RCC 7860 (cell line): ENCODE data around the gene PODXL2.

Source experiments
- DNase-seq: peaks from one replicate; pipeline ENCODE4 v3.0.0-alpha.2; 2015; ENCODE audit warnings: low spot score
- FAIRE-seq: peaks from 2 replicates; lab custom pipeline; 2012; peaks lifted over from hg19 to GRCh38; lab: Jason Lieb, UNC

Gene PODXL2

DNA sequence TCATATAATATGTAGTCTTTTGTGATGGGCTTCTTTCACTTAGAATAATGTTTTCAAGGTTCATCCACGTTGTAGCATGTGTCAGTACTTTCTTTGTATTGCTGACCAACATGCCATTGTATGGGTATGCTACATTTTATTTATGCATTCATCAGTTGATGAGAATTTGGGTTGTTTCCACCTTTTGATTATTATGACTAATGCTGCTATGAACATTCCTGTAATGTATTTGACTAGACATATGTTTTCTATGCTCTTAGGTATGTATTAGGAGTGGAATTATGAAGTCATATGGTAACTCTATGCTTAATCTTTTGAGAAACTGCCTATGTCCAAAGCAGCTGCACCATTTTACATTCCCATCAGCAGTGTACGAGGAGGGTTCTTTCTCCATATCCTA is 3.2 kb upstream of the PODXL2 start:
- FAIRE-seq, result no peak
- no peak for DNase-seq

- DNase-seq, result no peak
These were observed 578 bp upstream of the PODXL2 start for GRCh38 chr3:127628426-127628787.

DNA sequence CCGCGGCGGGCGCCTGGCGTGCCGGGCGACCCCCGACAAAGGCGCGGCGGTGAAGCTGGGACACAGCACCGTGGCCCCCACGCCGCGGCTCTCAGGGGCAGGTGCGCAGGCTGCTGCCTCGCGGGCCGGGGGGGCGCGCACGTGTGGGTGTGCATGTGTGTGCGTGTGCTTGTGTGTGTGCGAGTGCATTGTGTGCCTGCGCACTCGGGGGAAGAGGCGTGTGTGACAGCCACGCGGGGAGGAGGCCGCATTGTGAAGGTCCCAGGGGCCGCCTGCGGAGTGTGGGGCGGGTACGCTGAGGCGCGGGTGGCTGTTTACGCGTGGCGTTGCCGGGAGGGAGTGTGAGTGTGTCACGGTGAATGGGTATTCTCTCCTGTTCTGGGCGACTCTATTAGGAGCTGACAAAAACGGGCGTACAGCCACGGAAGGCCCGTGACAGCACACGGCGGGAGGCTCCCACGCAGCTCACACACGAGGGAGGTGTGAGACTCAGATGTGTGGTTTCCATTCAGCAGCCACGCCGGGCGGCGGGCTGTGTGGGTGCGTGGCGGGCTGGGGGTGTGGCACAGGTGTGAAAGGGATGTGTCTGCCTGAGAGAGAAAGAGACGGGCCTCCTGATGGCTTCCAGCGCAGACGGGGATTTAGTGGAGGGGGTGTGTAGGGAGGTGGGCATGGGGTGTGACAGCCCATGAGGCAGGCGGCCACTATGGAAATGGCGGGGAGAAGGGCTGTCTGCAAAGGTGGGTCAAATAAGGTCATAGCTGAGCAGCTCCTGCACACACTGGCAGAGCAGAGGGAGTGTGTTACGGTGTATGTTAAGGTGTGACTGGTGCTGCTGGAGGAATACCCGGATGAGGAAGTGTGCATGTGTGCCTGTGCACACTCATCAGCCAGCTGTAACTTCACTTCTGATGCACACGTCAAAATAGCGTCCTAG is 750 bp downstream of the PODXL2 start:
- no peak for FAIRE-seq

More at GRCh38 chr3:127628426-127628787, 578 bp upstream of the PODXL2 start:
- no peak for FAIRE-seq

GRCh38 chr3:127630811-127631714 is 2.1 kb downstream of the PODXL2 start:
- DNase-seq (no peak), FAIRE-seq (no peak)

More for the DNA sequence above, 750 bp downstream of the PODXL2 start:
- DNase-seq, result no peak

DNA sequence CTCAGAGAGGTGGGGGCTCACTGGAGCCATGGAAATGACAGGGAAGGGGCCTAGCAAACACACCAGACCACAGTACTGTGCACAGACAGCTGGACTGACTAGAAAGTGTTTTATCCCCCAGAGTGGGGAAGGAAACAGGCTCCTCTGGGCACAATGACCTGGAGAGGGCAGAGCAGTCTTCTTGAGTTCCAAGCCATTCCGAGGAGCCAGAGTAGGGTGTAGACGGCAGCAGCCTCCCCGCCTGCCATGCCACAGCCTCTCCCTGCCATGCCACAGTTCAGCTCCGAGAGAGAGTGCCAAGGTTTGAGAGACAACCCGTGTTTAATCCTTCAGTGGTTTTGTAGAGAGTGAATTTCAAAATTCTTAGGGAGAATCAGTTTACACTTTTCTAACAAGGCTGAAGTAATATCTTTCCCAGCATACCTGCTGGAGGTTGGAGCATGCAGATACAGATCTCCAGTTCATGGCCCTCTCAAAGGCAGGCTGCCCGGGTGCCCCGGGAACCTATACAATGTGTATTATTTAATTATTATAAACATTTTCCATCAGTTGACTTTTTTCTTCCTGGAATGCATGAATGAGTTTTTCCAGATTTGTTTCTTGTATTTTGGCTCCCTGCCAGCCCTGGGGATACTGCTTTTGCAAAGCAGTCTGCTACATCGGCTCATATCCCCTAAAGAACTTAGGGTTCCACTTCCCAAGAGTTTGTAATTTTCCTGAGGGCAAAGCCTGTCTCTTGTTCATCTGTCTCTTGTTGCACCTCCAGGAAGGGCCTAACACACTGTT is 3.2 kb downstream of the PODXL2 start:
- DNase-seq, result no peak
- FAIRE-seq, result no peak

- no peak for FAIRE-seq
These were observed 5.7 kb downstream of the PODXL2 start for GRCh38 chr3:127634653-127635052.

GRCh38 chr3:127637546-127637945 is 8.6 kb downstream of the PODXL2 start:
- DNase-seq (peak; percentile 69), FAIRE-seq (peak; percentile 21)

More at GRCh38 chr3:127634653-127635052, 5.7 kb downstream of the PODXL2 start:
- no peak for DNase-seq

GRCh38 chr3:127637971-127638370 is 9.0 kb downstream of the PODXL2 start:
- no peak for DNase-seq

DNA sequence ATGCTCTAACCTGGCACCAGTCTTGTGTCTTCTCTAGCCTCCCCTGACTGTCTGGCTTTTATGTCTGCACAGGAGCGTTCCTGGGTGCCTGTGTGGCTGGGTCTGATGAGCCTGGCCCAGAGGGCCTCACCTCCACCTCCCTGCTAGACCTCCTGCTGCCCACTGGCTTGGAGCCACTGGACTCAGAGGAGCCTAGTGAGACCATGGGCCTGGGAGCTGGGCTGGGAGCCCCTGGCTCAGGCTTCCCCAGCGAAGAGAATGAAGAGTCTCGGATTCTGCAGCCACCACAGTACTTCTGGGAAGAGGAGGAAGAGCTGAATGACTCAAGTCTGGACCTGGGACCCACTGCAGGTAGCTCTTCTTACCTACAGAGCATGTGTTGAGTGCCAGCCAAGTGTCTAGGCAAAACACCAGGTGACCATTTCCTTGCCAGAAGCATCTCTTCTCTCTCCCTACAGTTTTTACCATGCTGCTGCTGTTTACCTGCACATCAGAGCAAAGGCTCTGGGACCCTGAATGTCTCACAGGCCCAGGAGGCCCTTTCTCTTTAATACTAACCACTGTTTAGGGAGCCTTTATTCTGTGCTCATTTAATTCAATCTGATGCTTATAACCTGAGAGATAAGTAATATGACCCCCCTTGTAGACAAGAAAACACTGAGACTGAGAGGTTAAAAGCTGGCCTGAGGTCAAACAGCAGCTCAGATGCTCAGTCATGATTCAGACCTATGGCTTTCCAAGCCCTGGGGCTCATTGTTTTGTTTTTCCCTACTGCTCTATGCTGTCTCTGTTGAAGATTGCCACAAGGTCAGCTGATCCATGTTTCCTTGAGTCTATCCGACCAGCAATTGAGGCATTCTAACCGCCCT is 10.4 kb downstream of the PODXL2 start:
- FAIRE-seq (no peak), DNase-seq (no peak)

More at GRCh38 chr3:127637971-127638370, 9.0 kb downstream of the PODXL2 start:
- FAIRE-seq, result no peak

- DNase-seq, result no peak
- FAIRE-seq, result no peak
These were observed 11.0 kb downstream of the PODXL2 start for GRCh38 chr3:127640042-127640355.

DNA sequence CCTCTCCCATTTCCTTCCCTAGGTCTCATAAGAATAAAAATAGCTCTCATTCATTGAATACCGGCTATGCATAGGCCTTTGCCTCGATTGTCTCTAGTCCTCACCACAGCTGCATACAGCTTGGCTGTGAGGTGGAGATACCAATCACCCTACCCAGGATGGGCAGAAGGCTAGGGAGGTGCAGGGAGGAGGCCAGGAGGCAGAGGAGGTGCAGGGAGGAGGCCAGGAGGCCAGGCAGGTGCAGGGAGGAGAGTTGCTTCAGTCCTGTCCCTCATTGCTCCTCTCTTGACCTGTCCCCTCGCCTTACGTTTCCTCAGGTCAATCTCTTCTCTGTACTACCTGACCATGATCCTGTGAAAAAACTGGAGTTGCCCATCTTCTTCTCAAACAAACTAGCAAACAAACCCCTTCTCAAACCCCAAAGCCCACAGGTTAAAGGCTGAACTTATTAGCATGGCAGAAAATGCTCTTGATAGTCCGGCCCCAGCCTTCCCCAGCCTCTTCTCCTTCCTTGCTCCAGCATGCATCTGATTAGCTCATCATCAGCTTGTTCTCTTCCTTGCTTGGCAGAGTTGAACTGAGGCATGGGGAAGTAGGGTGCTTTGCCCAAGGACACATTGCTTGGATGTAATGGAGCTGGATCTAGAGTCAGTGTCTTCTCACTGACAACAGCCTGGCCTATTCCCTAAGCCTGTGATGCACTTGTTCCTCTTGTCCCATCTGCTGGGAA is 15.8 kb downstream of the PODXL2 start:
- no peak for FAIRE-seq
- DNase-seq, result no peak

GRCh38 chr3:127645371-127646015 is 16.5 kb downstream of the PODXL2 start:
- FAIRE-seq (no peak), DNase-seq (no peak)

DNA sequence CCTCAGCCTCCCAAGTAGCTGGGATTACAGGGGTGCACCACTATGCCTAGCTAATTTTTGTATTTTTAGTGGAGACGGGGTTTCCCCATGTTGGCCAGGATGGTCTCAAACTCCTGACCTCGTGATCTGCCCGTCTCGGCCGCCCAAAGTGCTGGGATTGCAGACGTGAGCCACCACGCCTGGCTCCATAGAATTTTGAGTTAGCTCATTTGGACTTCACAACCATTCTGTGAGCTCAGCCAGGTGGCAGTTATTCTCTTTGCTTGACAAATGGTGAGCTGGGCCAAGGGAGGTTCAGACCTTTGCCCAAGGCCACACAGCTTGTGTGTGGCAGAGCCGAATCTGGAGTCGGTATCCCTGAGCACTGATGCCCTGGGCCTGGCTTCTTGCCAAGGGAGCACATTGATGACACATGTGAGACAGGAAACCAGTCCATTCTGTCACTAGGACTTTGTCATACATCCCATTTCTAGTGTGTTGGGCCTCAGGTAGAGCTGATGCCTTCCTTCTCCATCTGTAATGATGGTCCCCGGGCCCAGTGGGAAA is 17.6 kb downstream of the PODXL2 start:
- FAIRE-seq (no peak), DNase-seq (no peak)

GRCh38 chr3:127647166-127647844 is 18.3 kb downstream of the PODXL2 start:
- DNase-seq (no peak), FAIRE-seq (no peak)

DNA sequence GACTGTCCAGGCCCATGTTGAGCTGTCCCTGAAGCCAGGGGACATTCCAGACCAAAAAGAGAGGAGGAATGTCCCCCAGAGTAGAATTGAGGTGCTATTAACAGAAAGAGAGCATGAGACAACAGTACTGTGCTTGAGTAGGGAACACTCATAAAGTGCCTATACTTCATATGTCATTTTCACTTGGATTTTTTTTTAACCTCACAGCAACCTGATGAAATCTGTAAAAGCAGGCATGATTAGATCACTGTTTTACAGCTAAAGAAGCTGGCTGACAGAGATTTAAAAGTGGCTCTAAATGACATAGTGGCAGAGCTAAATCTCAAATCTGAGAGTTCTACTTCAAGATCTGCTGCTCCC is 18.8 kb downstream of the PODXL2 start:
- FAIRE-seq, result no peak

GRCh38 chr3:127650236-127650635 is 21.3 kb downstream of the PODXL2 start:
- FAIRE-seq, result no peak

More for the DNA sequence above, 18.8 kb downstream of the PODXL2 start:
- no peak for DNase-seq

GRCh38 chr3:127651516-127652172 is 22.7 kb downstream of the PODXL2 start:
- FAIRE-seq, result no peak
- no peak for DNase-seq

More at GRCh38 chr3:127650236-127650635, 21.3 kb downstream of the PODXL2 start:
- no peak for DNase-seq
